NCI-H748 treated with DMSO at 0.1 percent for 48 hours (cell line): Measurements from ENCODE around the gene HHATL.

Source experiments
- DNase-seq: peaks from one replicate; lab custom pipeline; 2025; lab: John Stamatoyannopoulos, UW

HHATL gene, protein sequence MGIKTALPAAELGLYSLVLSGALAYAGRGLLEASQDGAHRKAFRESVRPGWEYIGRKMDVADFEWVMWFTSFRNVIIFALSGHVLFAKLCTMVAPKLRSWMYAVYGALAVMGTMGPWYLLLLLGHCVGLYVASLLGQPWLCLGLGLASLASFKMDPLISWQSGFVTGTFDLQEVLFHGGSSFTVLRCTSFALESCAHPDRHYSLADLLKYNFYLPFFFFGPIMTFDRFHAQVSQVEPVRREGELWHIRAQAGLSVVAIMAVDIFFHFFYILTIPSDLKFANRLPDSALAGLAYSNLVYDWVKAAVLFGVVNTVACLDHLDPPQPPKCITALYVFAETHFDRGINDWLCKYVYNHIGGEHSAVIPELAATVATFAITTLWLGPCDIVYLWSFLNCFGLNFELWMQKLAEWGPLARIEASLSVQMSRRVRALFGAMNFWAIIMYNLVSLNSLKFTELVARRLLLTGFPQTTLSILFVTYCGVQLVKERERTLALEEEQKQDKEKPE

DNA sequence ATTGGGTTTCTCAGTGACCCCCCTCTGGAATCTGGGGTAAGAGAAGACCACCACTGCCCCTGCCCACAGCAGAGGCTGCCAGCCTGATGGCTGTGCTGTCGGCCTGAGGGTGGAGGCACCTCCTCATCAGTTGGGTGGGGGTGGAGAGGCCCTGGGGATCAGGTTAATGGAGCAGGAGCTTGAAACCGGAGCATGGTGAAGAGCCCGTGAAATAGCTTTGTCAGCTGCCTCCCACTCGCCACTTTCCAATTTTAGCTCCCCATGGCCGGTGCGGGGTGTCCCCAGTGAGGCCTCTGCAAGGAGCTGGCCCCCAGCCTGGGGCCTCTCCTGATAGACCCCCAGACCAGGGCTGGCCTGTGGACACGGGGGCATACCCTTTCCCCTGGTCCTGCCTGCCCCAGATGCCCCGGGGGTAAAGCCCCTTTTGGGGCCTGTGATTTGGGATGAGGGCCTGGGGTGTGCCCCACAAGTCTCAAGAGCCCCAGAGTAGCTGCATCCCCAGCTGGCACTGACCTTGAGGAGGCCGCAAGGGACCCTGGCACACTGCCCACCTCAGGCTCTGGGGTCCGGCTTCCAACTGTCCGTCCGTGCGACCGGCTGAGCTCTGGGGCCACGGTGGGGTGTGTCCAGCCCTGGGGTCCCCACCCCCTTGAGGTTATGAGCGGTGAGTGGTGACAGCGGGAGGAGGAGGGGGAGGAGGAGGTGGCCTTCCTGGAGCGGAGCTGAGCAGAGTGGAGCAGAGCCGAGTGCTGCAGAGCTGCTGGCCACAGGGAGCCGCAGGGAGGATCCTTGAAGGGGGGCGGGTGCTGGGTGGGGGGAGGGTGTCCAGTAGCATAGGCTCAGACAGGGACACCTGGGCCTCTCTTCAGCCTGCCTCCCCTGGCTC is at the start of gene HHATL:
TSS of gene HHATL (minus strand) at position 733 of the 886 bp plus-strand sequence. CDS start 1,972 bp downstream, outside the sequence.
- no peak for DNase-seq

DNA sequence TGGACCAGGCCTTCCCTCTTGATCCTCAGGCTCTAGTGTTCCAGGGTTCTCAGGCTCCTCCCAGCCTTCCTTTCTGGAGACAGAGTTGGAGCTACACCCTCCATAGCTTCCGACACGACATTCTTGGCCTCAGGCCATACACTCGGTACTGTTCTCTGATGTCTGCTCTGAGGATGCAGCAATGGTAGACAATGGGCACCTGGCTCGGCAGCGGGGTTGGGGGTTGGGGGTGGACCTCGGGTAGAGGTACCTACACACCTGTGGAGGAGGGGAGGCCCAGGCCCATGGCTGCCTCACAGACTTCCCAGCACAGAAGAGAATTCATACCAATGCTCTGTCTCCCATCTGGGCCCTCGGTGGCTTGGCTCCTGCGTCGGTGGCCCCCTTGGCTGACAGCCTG is 49.0 kb upstream of the HHATL start:
- DNase-seq, result no peak

DNA sequence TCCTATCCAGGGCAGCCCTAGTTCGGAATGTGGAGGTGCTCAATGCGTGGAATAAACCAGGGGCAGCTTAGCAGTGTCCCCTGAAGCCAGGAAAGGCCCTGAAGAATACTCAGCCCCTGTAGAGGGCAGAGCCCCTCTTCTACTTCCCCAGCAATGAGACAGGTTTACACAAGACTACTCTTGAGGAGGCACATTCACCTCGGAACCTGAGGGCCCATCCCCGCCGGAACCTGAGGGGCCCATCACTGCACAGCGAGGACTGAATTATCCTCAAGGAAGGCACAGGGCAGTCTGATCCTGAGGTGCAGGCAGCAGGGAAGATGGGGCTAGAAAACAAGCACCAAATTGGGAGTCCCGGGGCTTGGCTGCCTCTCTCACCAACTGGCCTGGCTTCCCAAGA is 48.2 kb upstream of the HHATL start:
- no peak for DNase-seq

DNA sequence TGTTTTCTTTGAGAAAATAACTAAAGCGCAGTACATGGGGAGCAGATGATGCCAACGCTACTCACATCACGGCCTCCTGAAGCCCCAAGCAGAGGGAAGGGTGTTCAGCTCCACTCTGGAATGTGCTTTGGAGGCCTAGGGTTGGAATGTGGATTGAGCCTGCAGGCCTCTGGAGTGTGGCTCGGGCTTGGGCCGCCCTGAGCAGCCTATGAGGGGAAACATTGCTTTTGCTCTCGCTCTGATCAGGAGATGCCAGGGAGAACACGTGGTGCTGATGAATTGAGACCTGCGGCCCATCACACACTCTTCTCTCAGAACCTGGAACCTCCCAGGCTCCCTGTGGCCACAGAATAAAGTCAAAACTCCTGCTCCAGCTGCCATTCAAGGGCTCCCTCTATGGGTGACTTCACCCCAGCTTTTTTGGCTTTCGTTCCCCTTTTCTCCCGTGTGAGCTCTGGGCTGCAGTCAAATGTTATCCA is 47.2 kb upstream of the HHATL start:
- DNase-seq, result no peak

DNA sequence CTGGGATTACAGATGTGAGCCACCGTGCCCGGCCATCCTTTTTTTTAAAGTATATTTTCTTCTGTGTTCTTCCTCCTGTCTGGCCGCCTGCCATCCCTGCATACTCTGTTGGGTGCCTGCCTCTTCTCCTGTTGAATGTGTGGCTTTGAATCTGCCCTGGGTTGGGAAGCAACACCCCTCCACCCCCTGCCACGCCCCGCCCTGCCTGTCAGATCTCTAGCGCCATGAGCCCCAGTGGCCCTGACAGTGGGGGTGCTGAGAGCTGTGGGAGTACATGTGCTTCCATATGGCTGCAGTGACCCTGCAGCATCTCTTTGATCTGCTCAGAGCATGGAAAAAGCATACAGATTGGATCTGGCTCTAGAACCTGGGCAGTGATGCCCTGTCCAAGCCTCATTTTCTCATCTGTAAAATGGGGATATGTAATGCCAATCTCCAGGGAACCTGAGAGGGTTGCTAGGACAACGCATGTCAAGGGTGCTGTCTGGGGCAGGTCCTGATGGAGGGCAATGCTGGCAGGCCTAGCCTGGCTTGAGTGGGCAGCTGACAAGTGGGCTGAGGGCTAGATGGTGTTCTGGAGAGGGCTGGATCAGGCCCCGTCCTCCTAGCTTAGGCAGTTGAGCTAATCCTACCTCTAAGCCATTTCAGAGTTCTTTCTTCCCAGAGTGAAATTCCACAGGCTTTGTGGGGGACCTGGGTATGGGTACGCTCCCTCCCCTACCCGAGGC is 46.6 kb upstream of the HHATL start:
- DNase-seq, result no peak

DNA sequence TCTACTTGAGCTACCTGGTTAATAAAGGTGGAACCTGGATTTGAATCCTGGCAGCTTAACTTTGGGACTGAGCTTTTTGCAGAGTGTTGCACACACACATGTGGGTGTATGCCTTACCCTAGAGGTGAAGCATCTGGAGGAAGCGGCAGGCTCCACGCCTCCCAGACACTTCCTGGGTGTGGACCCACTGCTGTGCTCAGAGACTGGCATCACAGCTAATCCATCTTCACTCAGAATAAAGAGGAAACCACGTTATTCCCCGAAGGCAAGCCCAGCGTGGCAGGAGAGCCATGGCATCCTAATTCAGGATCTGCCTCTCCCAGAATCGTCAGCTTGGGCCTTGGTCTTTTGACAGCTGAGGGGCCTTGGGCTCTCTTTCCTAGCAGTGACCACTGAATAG is 45.0 kb upstream of the HHATL start:
- no peak for DNase-seq

DNA sequence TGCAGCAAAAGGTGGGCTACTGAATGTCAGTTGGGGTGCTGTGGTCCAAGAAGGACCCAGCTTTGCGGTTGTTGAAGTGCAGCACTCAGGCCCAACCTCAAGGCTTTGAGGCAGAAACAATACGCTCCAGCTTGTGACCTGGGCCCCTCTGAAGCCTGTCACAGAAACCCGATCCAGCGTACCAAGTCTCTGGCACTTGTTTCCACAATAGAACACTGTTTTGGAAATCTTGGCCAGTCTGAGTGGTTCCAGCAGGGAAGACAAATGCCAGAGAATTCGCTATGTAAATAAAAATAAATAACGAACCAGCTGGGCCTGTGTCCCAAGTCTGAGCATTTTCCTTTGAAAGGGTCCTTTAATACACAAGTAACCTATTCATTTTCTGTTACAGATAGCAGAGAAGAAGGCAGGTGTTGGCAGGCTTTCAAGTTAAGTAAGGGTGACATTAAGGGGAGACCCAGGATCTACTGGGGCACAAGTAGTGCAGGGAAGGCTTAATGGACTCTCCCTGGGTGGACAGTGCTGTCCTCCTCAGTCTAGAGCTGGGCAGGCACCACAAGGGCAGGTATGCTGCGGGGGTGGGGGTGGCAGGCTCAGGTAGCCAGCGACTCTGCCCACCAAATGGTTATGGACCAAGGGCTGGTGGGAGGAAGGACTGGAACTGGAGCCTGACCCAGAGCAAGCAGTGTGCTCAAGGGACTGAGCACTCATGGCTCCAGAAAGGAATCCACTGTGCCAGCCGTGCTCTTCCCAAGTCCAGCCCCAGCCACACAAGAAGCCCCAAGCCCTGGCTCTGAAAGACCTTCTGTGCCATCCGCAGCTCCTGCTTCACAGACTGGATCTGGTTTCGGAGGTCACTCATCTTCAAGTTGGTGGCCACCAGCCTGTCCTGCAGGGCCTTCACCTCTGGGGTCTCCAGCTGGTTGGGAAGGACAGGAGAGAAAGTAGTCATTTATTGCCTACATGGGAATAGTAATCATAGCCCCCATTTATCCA is 44.2 kb upstream of the HHATL start:
- no peak for DNase-seq

DNA sequence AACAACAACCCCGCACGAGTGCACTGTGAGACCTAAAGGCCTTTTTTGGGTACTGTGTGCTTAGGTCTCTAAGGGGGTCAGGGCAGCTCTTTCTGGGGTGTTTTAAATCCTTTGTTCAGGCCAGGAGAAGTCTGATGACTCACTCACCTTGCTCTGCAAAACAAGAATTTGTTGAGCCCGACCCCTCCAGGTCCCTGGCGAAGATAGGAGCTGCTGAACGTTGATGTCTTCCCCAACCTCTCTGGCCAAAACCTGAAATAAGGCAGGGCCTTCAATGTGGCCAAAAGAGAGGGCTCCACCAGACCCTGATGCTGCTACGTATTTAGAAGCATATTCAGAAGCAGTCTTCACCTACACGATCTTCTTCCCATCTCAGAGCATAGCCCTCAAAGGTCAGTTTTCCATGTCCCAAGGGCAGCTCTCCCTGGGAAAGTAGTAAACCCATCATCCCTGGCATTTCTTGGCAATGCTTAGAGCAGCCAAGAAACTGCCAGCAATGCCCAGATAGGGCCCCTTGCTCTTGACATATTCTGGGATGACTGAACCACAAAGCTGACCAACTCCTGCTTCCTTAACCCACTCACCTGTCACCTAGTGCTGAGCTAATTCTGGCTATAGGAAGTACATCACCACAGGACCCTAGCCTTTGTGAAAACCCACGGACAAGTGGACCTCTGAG is 43.3 kb upstream of the HHATL start:
- DNase-seq, result no peak

DNA sequence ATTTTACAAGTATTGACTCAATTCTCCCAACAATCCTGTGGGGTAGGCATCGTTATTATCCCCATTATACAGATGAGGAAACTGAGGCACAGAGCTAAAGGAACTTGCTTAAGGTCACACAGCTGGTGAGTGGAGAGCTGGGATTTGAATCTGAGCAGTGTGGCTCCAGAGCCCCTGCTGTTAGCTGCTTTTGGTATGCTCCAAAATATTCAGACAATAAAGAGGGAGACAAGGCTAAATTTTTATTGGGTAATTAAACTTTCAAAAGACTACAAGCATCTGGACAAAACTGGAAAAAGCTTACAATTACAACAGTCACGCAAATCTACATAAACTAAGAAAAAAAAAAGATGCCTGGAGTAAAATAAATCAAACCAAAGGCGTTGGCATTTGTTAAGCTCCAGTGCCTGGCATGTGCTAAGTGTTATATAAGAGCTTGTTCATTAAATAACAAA is 42.7 kb upstream of the HHATL start:
- no peak for DNase-seq

DNA sequence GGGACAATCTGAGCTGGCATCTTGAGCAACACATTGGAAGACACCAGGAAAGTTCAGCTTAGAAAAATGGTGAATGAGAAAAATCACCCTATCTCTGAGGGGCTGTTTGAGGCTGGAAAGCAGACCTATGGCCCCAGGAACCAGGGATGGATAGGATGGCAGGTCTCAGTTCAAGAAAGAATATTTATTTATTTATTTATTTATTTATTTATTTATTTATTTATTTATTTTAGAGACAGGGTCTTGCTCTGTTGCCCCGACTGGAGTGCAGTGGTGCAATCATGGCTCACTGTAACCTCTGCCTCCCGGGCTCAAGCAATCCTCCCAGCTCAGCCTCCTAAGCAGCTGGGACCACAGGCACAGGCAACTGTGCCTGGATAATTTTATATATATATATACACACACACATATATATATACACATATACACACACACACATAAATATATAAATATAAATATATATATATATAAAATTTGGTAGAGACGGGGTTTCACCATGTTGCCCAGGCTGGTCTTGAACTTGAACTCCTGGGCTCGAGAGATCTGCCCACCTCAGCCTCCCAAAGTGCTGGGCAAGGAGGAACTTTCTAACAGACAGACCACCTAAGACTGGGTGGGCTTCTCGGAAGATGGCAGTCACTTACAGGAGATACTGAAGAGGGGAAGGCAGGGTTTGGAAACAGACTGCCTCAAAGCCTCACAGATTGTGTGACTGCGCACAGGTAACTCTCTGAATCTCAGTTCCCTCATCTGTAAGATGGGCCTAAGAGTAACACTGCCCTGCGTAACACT is 40.8 kb upstream of the HHATL start:
- no peak for DNase-seq

DNA sequence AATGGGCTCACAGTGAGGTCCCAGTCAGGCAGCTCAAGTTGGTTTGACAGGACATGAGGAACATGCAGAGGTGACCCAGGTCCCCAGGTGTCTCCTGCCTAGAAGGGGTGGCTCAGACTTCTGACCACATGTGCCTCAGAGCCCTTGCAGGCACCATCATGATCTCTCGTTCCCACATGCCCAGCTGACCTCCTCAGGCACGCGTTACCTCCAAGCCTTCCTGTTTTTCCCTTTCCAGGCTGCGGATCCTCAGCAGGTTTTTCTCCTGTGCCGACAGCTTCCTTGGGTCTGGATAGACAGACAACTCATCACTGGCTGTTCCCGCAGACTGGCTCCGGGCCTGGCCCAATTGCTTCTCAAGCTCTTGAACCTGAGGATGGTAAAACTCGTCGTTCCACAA is 40.1 kb upstream of the HHATL start:
- DNase-seq, result no peak

DNA sequence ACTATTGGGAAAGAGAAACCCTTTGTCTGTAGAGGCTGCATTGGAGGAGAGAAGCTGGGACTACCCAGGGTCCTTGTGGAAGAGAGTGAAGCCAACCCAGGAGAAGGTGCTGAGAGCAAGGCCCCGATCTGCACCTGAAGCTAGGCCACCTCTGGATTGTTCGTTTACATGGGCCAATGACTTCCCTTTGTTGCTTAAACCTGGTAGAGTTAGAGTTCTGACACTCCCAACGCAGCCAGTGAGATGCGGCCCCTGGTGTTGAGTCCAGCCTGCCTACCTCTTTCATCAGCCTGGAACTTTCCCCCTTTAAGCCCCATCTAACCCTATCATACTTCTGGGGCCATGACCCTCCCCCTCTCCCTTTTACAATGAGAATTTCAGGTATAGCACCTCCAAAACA is 39.7 kb upstream of the HHATL start:
- no peak for DNase-seq

DNA sequence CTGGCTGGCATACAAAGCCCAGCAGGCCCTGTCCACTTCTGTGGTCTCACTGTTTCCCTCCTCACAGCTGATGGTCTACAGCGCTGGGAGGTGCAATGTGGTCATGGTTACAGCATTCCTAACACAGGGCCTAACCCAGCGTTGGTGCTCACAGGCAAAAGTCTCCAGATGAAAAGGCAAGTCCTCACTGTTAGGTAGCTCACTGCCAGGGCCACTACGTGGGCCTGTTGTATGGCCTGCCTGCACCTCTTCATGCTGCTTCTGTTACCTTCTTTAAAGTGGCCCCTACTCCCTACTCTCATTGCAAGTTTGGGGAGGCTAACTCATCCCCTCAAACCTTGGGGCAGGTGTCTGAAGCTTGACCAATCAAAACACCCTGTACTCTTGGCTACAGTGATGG is 39.2 kb upstream of the HHATL start:
- DNase-seq, result no peak

DNA sequence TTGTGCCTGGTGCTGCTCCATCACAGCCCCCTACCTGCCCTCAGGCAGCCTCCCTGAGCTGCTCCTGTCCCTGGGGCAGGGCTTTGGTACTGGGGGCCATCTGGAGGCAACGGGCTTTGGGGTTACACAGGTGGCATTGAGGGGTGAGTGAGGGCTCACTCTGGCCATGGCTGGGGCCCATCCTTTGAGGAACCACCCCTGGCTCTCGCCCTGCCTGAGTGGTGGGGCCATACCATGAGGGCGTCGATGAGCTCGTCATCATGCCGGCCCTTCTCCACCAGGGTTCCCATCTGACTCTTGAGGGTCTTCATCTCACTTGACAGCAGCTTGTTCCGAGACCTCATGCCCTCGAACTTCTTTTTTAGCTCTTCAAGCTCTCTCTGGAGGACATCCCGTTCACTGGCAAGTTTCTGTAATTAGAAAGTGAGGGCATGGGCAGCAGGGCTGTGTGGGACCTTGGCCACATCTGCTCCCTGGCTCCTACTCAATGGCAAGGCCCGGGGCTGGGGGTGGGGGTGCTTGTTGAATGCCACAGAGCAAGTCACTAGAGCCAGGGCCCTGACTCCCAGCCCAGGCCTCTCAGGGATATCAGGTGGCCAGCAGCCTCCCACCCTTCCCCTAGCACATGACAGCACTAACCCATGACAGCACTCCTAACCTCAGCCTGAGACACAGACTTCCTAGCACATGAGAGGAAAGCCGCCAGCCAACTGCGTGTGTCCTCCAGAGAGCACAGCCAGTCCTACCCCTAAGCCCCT is 37.0 kb upstream of the HHATL start:
- no peak for DNase-seq

DNA sequence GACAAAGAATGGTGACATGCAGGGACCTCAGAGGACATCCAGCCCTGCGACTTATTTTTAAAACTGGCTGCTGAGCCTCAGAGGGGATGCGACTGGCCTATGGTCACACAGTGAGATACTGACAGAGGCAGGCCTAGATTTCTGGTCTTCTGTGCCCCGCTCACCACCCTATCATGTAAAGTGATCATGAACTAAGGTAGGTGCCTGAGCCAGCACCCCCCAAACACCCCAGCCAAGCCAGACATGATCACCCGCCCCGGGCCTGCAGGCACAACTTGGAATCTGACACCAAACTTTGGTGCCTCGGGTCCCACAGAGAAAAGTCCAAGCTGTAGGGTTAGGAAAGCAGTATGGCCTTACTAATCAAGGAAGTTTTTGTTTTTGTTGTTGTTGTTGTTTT is 33.9 kb upstream of the HHATL start:
- no peak for DNase-seq

DNA sequence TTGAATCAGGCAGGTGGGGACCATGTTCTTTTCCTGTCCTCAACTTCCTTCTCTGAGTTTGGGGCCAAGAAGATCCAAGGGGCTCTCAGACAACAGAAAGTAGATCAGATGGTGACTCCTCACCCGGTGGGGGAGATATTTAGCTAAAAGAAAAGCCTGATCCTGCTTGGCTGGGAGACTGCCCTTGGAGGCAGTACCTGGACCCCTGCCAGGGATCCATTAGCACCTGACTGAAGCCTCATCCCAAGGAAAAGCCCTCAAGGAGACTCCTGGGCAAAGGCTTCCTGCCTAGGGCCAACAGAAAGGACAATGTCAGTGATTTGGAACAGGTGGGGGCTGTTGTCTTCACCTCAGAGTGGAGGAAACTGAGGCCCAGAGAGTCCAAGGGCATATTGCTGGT is 33.5 kb upstream of the HHATL start:
- DNase-seq, result no peak

DNA sequence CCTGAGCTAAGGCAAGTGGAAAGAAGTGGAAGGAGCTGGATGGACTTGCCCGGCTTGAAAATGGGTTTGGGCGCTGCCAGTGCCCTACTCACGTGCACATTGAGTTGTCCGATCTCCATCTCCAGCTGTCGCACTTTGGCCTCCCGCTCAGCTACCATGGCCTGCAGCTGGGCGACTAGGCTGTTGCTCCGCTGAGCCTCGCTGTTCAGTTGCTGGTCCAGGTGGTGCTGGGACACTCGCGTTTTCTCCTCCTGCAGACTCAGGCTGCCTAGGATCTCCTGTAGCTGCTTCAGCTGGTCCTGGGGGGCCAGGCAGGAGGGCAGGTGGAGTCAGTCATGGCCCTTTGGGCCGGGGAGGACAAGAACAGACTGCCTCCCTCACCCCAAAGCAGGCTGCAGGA is 33.0 kb upstream of the HHATL start:
- no peak for DNase-seq

DNA sequence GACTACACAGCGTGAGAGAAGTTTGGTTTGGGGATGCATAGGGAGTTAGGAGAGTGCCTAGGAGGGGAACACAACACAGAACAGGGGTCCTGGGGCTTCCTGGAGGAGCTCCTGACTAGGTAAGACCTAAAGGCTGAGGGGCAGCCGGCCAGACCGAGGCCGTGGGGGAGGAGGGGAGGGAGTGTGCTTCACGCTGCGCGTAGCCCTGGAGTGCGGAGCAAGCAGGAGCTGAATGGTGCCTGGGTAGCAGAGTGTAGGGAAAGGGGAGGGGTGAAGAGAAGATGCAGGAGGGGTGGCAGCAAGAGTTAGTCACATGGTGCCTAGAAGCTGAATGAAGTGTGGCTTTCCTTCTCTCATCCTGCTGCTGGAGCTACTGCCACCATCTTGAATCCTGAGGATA is 32.4 kb upstream of the HHATL start:
- DNase-seq, result no peak
